H4 (cell line): ENCODE data around the gene PLA2G2C. TPM values are rescaled to one million over a fixed set of nuclear protein-coding genes. Genes with fewer than 3 reads are reported as not detected.

Source experiments
- DNase-seq: peaks from one replicate; pipeline ENCODE4 v3.0.0-alpha.2; 2015; ENCODE audit warnings: low spot score
- total RNA-seq: library from RNA; depleted of rRNA; stranded (reverse); fragments of >200 nt; shearing (Covaris generic); gene quantifications from 2 replicates; pipeline ENCODE4 v1.2.3, GENCODE V29; 2014

The PLA2G2C gene
- total RNA-seq, 1 experiment from 2014 or later = not detected

DNA sequence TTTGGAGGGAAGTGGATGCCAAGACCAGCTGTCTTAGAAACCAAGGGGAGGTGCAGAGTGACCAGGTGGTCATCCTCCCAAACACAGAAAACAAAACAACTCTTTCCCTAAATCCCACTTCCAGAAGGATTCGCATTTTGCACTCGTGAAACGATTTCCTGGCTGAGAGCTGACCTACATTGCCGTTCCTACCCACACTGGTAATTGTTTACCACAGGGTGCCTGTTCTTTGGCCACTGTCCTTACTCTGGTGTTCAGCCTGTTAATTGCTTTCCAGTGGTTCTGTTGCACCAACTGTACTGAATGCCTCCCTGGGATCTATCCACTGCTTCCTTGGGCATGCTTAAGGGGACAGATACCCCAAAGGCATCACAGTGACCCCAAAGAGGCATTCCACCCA lies 23.2 kb upstream of the PLA2G2C start:
- DNase-seq = no peak

DNA sequence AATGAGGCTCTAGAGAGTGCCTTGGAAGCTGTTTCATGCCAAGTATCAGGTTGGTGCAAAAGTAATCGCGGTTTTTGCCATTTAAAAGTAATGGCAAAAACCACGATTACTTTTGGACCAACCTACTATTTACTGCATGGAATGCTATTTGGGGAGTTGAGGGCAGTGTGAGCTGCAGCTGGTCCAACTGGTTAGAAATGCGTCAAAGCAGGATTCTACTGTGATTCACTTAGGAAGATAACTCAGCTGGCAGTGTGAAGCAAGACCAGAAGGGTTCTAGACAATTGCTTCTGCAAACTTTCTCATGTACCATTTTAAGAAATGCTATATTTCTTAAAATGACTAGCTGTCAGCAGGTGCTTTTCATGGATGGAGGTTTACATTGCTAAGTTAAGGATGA lies 21.2 kb upstream of the PLA2G2C start:
- no peak for DNase-seq

DNA sequence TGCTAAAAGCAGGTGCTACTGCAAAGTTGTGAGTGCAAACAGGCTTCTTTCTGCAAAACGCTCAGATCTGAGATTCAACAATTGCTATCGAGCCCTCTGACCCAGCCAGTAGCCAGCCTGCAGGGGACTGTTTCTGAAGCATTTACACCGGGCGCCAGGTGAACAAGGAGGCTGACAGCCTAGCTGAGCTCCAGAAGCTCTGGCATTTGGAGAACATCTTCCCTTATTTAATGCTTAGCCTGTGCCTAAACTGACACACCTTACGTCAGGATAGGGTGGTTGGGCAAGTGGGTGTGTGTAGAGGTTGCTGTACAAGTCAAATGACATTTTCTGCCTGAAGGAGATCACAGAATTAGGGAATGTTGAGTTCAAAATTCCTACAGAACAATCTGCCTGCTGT lies 15.8 kb upstream of the PLA2G2C start:
- no peak for DNase-seq

DNA sequence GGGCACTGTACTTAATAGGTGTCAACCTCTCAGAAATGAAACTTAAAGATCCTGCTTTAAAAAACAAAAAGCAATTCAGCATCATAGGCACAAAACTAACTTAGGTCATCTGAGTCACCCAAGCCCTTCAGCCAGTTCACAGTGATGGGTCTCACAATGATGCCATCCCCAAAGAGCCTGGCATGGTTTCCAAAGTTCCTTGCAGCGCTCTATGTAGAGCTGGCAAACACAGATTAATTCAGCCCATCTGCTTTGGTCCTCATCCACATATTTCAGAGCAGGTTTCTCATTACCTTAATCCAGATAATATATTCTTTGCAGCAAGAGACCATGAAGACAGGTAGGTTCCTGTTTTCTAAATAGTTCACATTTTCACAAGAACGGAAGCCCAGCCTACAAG lies 14.6 kb upstream of the PLA2G2C start:
- no peak for DNase-seq

DNA sequence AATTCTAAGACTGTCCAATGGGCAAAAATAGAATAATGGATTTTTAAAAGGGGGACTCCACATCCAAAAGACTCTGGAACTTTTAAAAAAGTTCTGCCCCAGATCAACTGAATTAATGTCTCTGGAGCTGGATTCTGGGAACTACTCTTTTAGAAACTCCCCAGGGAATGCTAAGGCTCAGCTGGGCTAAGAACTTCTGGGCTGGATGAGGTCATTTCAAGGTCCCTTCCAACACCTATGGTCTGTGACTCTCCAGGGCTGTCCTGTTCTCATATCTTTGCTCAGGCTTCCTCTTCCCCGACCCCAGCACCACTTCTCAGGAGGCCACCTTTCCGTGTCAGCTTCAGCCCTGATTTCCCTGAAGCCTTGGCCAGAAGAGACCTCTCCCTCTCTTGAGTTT lies 13.5 kb upstream of the PLA2G2C start:
- DNase-seq = no peak

DNA sequence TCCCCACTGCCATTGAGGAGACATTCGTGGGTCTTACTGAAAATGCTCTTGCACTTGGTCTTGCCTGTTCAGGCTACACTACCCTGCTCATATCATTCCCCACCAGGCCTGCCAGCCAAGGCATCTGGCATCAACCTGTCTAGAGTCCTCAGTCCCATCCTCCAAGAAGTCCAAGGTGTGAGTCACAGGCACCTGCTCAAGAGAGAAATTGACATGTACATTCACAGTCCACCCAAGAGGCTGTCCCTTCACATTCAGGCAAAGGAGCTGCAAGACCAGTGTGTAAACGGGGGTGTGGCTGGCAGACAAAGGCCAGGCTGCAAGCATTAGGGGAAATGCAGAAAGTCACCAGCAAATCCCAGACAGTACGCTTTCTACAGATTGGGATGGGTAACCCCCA lies 13.1 kb upstream of the PLA2G2C start:
- DNase-seq = no peak

DNA sequence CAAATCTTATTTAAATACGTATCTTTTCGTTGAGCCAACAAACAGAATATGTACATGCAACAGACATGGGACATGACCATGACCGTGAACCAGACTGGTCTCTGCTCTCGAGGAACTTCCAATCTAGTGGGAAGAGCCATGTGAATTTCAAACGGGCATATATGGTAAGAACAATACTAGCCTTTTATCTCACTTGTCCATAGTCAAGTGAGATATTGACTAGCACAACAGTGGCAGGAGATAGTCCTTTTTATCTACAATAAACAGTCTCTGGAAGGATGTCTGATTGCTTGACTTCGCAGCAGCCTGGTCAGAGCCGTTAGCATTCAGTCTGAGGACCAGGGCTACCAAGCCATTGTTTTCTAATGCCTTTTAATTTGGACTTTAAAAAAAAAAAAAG lies 12.6 kb upstream of the PLA2G2C start:
- no peak for DNase-seq

DNA sequence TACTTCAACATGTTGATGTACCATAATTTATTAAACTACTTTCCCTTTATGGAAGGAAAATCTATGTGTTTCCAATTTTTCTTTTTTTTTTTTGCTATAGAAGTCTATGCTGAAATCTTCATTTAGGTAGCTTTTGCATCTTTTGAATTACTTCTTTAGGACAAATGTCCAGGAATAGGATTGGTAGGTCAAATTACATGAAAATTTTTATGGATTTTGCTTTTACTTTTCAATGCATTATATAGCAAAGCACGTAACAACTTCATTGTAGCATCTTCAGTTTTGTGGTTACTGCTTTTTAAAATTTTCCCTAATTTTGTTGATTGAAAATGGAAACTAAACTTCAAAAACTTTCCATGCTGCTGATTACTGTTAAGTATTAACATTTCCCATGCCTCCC lies 12.0 kb upstream of the PLA2G2C start:
- no peak for DNase-seq

DNA sequence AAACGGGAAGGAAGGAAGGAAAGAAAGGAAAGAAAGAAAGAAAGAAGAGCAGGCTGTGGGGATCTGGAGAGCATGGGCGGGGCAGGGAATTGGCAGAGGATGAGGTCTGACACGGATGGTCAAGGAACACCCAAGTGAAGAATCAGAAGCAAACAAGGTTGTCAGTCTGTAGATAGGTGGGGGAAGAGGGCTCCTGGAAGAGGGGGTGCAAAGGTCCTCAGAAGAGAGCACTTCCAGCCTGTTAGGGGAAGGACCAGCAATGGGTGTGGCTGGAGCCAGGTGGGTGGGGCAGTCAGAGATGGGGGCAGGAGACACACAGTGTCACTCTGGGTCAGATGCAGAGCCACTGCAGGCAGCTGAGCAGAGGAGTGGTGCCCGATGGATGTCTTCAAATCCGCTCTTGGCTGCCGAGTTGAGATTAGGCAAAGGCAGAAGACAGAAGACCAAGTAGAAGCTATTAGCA lies 11.0 kb upstream of the PLA2G2C start:
- DNase-seq = no peak

DNA sequence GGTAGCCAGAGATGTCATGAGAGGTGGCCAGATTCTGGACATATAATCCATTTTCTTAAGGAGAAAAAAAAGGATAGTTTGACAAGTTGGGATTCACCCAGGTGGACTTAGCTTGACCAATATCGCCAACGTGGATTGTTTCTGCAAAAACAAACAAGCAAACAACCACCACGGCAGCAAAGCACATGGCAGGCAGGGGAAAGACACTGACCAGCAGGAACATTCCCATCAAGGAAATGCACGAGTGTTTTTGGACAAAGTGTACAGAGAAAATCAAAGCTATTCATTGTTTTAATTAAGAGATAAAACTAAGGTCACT lies 9.1 kb upstream of the PLA2G2C start:
- no peak for DNase-seq

DNA sequence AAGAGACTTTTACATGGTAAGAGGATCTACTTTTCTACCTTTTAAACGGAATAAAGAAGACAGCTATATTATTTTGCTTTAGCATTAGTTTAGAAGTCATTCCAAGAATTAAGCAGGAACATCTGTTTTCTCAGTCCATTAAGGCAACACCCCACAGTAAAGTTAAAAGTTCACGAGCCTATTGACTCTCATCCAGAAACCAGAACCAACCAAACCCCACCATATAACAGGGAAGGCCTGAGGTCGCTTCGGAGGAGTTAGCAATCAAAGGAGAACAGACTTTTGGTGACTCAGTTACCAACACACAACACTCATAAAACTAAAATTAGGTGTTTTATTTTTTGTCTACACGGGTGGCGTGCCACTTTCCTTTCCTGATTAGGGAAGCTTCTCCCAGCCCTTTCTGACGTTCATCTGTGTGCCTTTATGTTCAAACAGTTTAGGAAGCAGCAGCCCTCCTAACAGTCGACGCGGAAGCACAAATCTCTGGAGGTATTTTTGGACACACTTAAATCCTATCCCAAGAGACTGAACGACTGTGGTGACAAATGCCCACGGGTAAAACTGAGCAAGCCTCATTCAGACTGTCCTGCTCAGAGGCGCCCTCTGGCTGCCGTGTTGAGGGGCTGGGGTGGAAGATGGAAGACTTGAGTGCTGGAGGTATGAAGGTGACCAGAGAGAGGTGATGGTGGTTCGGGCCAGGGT lies 8.6 kb upstream of the PLA2G2C start:
- DNase-seq = peak; percentile 36

DNA sequence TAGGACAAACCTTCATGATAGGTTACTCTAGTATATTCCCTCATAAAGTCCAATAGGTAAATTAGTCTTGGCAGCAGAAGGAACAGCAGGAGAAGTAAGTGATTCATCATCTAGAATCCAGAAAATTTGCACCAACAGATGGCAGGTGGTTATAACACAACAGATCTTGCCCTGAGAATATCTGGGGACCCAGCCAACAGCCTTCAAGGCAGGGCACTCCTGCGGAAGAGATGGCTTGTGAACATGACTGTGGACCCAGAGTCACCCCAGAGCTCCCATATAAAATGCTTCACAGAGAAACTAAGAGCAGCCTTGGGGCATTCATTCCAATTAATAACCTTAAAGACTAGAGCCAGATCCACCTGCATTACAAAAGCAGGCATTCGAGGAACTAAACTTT lies 7.9 kb upstream of the PLA2G2C start:
- no peak for DNase-seq

DNA sequence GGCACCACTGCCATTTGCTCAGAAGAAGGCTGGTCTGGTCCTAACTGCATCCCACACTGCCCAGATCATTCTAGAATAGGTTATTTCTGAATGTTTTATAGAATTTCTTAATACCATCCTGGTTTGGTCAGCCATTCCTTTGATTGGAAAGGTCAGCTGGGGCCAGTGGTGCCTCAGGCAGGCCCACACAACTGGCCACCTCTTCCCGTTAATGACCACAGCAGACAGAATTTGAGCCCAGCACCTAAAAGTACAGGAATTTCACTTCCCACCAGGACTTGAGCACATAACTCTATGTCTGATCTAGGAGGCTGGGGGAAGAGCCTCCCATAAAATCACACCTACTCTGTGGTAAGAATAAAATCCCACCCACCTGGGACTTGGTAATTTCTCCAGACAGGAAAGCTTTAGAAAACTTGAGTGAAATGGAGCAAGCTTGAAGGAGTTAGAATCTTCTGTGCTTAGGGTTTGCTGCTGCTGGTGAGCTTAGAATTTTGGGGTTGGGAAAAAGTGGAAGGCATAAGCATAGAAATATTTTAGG lies 6.6 kb upstream of the PLA2G2C start:
- no peak for DNase-seq

DNA sequence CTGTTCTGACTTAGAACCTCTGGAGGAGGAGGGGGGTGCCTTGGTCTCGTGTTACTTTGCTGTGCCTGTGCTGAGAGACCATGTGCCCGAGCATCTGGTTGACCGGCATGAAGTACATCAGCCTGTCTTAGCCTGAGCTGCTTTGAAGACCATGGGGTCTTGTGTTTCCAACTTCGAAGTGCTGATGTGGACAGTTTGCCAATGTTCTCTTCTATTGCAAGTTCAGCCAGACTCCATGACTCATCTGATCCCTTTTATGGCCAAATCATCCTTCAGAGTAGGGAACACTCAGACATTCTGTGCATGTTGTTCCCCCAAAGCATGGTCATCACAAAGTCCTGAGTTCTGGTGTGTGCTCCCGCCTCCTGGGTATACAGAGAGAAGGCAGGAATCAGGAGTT lies 6.0 kb upstream of the PLA2G2C start:
- no peak for DNase-seq

DNA sequence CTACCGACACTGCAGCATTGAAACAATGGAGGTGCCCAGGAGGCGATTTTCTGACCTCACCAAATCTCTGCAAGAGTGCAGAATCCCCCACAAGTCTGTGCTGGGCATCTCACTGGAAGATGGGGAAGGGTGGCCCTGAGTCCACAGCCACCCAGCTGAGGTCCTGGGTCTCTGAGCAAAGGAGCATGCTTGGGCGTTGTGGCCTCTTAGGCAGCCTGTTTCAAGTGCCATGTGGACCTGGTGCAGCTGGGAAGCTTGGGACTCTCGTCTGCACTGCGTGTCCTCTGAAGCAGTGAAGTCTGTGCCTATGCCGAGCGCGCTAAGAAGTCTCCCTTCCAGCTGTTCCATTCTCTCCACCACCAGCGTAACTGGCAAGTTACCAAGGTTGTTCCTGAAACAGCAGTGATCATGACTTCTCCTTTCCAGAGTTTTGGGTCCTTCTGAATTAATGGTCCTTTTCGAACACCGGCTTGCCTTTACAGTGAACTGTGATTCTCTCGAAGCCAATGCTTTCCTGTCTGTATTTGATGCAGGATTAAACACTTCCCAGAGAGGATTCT lies 5.0 kb upstream of the PLA2G2C start:
- DNase-seq = no peak

DNA sequence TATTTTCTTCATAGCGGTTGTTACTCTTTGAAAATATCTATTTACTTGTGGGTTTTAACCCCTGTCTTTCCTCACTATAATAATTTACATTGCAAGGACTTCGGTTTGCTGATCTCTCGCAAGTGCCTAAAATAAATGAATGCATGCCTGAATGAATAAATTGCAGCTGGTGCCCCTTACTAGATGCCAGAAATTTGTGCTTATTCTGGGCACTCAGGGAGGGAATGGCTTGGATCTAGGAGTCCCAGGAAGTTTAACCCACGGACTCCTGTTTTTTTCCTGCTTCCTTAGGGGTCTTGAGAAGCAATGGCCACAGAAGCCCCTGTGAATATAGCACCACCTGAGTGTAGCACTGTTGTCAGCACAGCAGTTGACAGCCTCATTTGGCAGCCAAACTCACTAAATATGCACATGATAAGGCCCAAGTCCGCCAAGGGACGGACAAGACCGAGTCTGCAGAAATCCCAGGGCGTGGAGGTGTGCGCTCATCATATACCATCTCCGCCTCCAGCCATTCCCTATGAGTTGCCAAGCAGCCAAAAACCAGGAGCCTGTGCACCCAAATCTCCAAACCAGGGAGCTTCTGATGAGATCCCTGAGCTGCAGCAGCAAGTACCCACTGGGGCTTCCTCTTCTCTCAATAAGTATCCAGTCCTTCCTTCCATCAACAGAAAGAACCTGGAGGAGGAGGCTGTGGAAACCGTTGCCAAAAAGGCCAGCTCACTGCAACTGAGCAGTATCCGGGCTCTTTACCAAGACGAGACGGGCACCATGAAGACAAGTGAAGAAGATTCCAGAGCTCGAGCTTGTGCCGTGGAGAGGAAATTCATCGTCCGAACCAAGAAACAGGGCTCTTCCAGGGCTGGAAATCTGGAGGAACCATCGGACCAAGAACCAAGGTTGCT lies 4.2 kb upstream of the PLA2G2C start:
- no peak for DNase-seq

DNA sequence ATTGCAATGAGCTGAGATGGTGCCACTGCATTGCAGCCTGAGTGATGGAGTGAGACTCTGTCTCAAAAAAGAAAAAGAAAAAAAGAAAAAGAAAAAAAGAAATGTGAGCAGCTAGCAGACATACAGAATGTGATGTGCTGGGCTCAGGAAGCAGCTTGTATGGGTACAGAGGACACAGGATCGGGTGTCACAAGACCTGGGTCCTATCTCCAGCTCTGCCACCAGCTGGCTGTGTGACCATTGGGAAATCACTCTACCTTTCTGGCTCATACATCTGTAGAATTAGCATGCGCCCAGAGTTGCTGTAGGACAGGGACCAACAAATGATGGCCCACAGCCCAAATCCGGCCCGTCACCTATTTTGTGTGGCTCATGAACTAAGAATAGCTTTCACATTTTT lies 3.3 kb upstream of the PLA2G2C start:
- no peak for DNase-seq

DNA sequence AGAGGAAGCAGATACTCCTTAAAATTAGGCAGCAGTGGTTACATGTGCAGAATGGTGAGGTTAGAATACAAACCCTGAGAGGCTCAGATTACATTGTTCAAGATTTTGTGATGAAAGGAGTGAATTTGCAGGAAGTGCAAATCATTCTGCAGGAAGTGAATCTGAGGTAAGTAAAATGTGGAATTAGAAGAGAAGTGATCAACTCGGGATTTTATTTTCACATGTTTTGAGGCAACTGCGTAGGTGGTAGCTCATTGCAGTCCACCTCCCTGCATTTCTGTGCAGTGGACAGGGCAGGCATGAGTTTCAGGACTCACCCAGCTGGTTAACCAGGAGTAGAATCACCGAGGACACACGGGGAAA lies 2.1 kb upstream of the PLA2G2C start:
- DNase-seq = no peak

DNA sequence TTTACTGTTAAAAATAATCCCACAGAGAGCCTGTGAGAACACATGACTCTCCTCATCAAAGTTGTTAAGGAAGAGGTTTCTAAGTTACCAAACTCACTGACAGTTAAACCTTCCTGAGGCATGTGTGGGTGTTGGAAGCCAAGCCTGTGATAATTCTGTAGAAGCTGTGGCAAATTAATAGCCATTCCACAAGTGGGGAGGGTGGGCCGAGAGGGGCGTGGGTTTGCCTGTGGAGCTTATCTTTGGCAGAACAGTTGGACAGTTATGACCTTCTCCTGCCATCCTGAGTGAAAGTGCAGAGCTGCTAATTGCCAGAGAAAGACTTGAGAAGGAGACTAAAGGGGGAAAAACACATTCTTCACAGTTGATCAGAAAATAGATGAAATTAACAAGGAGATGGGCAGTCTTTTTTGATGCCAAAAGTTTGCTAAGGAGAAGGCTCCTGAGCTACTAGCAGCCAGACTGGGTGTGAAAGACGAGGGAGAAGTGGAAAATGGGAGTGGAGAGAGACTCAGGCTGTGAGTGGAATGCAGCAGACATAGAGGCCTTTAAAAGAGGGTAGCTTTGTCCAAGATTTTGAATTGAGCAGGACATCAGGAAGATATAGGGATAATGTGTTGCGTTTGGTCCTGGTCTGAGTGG lies 1.6 kb upstream of the PLA2G2C start:
- DNase-seq = no peak

DNA sequence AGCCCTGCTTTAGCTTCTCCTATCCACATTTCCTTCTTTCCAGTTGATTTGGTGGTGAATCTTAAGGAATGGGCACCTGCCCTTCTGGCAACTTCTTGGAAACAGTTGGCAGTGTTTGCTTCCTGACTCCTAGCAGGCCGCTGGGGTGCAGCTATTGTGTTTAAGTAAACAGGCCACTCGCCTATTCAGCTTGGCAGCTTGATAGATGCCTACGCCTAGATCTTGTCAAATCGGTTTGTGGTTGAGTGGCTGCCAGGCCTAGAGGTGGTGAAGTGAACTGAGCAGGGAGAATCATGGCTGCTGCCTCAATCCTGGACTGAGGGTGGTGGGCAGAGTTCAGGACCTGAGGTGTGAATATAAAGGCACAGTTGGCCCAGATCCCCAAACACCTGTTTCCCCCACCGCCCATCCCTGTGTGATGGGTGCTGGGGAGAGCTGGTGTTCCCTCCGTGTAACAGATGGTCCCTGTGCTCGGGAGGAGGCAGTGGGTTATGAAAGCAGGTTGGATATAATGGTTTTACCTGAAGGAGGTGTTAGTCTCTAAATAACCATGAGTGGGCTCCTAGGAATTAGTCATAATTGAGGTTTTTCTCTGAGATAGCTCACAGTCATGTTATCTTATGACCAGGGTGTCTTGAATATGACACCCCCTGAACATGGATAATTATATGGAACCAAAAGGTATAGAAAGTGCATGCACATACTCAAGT lies 940 bp upstream of the PLA2G2C start:
- no peak for DNase-seq

DNA sequence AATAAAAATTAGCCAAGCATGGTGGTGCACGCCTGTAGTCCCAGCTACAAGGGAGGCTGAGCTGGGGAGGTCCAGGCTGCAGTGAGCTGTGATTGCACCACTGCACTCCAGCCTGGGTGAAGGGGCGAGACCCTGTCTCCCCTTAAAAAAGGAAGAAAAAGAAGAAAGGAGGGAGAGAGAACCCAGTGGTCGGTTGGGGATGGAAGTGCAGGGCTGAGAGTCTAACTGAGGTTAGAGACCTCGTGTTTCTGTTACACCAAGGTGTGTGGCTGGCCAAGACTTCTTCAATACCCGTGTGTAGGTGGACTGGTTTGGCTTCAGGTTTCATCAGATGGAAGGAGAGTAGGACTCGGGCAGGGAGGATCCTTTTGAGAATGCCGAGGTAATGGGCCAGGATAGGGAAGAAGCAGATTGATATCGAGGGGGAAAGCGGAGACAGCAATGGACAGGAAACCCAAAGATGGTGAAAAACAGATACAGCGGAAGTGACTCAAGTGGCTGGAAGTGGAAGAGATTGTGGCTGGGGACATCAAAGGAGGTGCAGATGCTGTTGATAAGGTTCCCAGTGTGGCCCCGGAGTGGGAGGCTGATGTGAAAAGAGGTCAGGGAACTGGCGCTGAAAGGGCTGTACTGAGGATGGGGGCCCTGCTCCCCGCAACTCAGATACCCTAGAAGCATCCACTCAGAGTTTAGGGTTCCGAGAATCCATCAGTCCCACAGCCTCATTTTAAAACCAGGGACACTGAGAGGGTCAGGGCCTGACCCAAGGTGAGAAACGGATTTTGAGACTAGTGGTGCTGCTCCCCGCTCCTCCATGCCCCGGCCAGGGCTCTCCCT lies 1.1 kb downstream of the PLA2G2C start:
- no peak for DNase-seq
